ENCODE data around the gene VASP. TPM values are rescaled to one million over a fixed set of nuclear protein-coding genes. Genes with fewer than 3 reads are reported as not detected.

Gene VASP
- total RNA-seq (10 to 100 TPM; 14.2 to 32.8 (median 23.2) TPM), polyA plus RNA-seq (10 to 100 TPM; 13.5 to 76.3 (median 14.6) TPM)
- long read RNA-seq, donor 1, transcript VASP-201 (13 exons, 2,305 nt), result major isoform, 7 of 17 reads
- long read RNA-seq, donor 1, partial matches to known transcripts, result 6 of 17 reads
- long read RNA-seq, donor 1, other reads (novel, unspliced or antisense), result 3 of 17 reads
- long read RNA-seq, donor 2, transcript VASP-201 (13 exons, 2,305 nt), result major isoform, 14 of 41 reads
- long read RNA-seq, donor 2, partial matches to known transcripts, result 18 of 41 reads
- long read RNA-seq, donor 2, other reads (novel, unspliced or antisense), result 9 of 41 reads

- 0 to 1% (median 1%) methylated on average over 56 to 65 of the region's 65 CpGs for WGBS, 3 donors
- intact Hi-C loops (cut with DNase I), result no loop called here
- Histone ChIP-seq H3K4me3 (peak within 1 kb of the TSS; percentile 100), H3K9me3 (no peaks in the 10 kb centered on the region), H3K27ac (peak within 1 kb of the TSS; percentile 93), H3K27me3 (ENCODE audit: insufficient read depth in 3 of 3, low read length in 2 of 3) (no peaks in the 10 kb centered on the region), H3K36me3 (ENCODE audit: insufficient read depth in 1 of 2, low read depth in 1 of 2) (no peaks in the 10 kb centered on the region), H3K4me1 (peaks cover 8% of the 10 kb centered on the region)
- DNase-seq (peak; percentile 83 to 90), ATAC-seq (peak; percentile 76 to 87 (median 80))
- TF ChIP-seq CTCF (IDR thresholded peaks at IDR 0.05), result no peak
Measured at GRCh38 chr19:45506989-45507871, at the start of gene VASP. TSS of gene VASP (plus strand) at chr19:45507479. CDS start at chr19:45507772, 293 bp downstream.

- Histone ChIP-seq H3K27ac (no peak overlapping the region), H3K9me3 (no peaks in the 10 kb centered on the region), H3K27me3 (ENCODE audit: insufficient read depth in 3 of 3, low read length in 2 of 3) (no peaks in the 10 kb centered on the region), H3K36me3 (ENCODE audit: insufficient read depth in 1 of 2, low read depth in 1 of 2) (no peaks in the 10 kb centered on the region), H3K4me3 (no peak overlapping the region), H3K4me1 (peaks cover 37% of the 10 kb centered on the region)
- intact Hi-C loops (cut with DNase I), result no loop called here
- ATAC-seq (no peak), DNase-seq (no peak)
- TF ChIP-seq CTCF (IDR thresholded peaks at IDR 0.05), result no peak
Measured at GRCh38 chr19:45457776-45458175, 49.5 kb upstream of the VASP start.

- H3K4me3 ChIP-seq, result no peak overlapping the region
- 45 to 55% (median 51%) methylated on average over 8 of the region's 8 CpGs for WGBS, 3 donors
- no peaks in the 10 kb centered on the region for H3K27me3 ChIP-seq (ENCODE audit: insufficient read depth in 3 of 3, low read length in 2 of 3)
- H3K27ac ChIP-seq, result no peak overlapping the region
- no peaks in the 10 kb centered on the region for H3K36me3 ChIP-seq (ENCODE audit: insufficient read depth in 1 of 2, low read depth in 1 of 2)
- intact Hi-C loops (cut with DNase I), result no loop called here
- H3K9me3 ChIP-seq, result no peaks in the 10 kb centered on the region
- TF ChIP-seq CTCF (IDR thresholded peaks at IDR 0.05), result no peak
- peaks cover 9% of the 10 kb centered on the region for H3K4me1 ChIP-seq
- DNase-seq (no peak), ATAC-seq (no peak)
Measured at GRCh38 chr19:45460807-45461347, 46.4 kb upstream of the VASP start.

- no peak for TF ChIP-seq CTCF (IDR thresholded peaks at IDR 0.05)
- H3K4me1 ChIP-seq, result peaks cover 3% of the 10 kb centered on the region
- H3K27ac ChIP-seq, result no peak overlapping the region
- intact Hi-C loops (cut with DNase I), result no loop called here
- H3K36me3 ChIP-seq (ENCODE audit: insufficient read depth in 1 of 2, low read depth in 1 of 2), result no peaks in the 10 kb centered on the region
- no peaks in the 10 kb centered on the region for H3K9me3 ChIP-seq
- ATAC-seq (no peak), DNase-seq (no peak)
- H3K4me3 ChIP-seq, result no peak overlapping the region
- H3K27me3 ChIP-seq (ENCODE audit: insufficient read depth in 3 of 3, low read length in 2 of 3), result no peaks in the 10 kb centered on the region
- 62 to 72% (median 67%) methylated on average over 4 of the region's 4 CpGs for WGBS, 3 donors
Measured at GRCh38 chr19:45462174-45462573, 45.1 kb upstream of the VASP start.

Measured in psoas muscle (tissue), 8 donors.